ENCODE measurements around the gene NUP58.

- TF ChIP-seq CTCF (IDR thresholded peaks at IDR 0.05), result no peak
- no peak for TF ChIP-seq POLR2A (IDR thresholded peaks at IDR 0.05)
- no peak for TF ChIP-seq POLR2AphosphoS5 (IDR thresholded peaks at IDR 0.05)
Observed at GRCh38 chr13:25372284-25373081, 71.1 kb downstream of the NUP58 start.

Data from stomach (tissue), 4 donors.